ENCODE results near the gene CILP2.

CILP2 gene, protein sequence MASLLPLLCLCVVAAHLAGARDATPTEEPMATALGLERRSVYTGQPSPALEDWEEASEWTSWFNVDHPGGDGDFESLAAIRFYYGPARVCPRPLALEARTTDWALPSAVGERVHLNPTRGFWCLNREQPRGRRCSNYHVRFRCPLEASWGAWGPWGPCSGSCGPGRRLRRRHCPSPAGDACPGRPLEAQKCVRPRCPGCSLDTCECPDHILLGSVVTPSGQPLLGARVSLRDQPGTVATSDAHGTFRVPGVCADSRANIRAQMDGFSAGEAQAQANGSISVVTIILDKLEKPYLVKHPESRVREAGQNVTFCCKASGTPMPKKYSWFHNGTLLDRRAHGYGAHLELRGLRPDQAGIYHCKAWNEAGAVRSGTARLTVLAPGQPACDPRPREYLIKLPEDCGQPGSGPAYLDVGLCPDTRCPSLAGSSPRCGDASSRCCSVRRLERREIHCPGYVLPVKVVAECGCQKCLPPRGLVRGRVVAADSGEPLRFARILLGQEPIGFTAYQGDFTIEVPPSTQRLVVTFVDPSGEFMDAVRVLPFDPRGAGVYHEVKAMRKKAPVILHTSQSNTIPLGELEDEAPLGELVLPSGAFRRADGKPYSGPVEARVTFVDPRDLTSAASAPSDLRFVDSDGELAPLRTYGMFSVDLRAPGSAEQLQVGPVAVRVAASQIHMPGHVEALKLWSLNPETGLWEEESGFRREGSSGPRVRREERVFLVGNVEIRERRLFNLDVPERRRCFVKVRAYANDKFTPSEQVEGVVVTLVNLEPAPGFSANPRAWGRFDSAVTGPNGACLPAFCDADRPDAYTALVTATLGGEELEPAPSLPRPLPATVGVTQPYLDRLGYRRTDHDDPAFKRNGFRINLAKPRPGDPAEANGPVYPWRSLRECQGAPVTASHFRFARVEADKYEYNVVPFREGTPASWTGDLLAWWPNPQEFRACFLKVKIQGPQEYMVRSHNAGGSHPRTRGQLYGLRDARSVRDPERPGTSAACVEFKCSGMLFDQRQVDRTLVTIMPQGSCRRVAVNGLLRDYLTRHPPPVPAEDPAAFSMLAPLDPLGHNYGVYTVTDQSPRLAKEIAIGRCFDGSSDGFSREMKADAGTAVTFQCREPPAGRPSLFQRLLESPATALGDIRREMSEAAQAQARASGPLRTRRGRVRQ

DNA sequence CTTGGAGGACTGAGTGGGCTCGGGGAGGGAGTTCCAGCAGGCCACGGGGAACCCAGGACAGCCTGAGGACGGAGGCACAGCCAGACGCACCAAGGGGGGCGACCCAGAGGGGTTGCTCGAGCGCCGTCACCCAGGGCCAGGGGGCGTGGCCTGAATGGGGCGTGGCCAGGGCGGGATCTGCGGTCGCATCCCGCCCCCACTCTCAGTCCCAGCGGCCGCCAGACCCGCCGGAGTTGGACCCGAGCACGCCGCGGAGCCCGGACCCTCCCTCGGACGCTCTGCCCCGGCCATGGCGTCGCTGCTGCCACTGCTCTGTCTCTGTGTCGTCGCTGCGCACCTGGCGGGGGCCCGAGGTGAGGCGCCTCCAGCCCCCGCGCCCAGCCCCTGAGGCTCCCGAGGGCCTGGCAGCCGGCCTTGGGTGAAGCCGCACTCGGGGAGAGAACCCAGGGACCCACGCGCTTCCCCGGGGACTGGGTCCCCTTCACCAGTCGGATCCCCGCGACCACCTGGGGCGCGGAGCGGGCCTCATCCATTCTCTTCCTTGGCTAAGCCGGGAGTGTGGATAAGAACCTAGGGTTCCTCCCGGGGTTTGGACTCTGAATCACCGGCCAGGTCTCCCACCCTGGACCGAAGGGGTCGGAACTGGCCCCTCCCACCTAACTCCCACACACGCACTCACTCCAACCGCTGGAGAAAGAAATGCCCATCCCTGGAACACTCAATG lies at the start of gene CILP2:
CILP2 (plus strand) TSS at position 205 of the 724 bp plus-strand sequence; CDS start at position 290, 85 bp downstream.
- DNase-seq (ENCODE audit: low read depth): no peak
- peak within 1 kb of the TSS; percentile 34 for H3K4me3 ChIP-seq (ENCODE audit: low read depth, low read length)

DNA sequence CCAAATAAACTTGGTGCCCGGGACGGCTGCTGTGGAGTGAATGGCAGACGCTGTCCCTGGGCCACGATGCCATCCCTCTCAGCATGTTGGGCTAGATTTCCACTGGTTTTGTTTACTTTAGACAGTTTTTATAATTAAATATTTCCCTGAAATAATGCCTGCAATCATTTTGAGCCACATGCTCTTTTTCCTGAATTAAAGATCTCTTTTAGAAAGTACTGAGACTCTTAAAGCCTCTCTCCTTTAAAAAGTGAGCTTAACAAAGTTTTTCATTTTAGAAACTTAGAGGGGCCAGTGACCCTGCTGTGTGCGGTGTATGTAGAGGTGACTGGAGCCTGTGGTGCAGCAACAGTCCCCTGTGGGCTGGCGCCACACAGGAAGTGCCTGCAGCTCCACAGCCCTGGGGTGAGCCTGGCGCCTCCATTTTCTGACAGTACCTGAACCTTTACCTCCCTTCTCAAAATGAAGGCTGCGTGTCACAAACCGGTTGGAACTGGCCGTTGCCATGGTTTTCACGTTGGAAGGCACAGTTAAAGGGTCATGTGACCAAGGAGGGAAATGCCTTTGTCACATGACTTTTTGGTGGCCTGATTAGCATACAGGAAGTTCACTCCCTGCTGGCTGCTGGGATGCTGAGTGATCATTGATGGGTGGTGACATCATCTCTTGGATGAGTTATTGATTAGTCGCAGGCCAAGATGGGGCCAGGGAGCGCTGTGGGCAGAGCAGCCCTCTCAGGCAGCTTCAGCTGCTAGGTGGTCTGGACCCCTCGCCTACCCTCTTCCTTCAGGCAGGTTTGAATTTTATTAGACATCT lies 49.0 kb upstream of the CILP2 start:
- no peak overlapping the region for H3K4me3 ChIP-seq (ENCODE audit: low read depth, low read length)

DNA sequence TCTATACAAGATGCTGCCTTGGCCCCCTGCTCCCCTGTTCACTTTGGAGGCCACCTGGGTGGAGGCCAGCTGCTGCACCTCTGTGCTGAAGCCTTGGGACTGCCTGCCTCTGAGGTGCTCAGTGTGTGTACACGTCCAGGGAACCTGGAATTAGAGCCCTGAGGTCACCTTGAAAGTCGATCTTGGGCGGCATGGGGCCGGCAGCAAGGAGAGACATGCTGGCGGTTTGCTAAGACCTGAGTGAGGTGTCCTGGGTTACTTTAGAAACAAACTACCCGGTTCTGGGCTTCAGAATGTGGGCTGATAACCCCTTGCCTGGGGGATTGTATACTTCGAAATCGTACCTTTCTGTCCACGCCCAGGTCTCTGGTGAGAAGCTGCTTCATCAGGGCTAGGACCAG lies 48.3 kb upstream of the CILP2 start:
- H3K4me3 ChIP-seq (ENCODE audit: low read depth, low read length): no peak overlapping the region
- DNase-seq (ENCODE audit: low read depth): no peak

More for the DNA sequence above, 49.0 kb upstream of the CILP2 start:
- peak; percentile 79 for DNase-seq (ENCODE audit: low read depth)

DNA sequence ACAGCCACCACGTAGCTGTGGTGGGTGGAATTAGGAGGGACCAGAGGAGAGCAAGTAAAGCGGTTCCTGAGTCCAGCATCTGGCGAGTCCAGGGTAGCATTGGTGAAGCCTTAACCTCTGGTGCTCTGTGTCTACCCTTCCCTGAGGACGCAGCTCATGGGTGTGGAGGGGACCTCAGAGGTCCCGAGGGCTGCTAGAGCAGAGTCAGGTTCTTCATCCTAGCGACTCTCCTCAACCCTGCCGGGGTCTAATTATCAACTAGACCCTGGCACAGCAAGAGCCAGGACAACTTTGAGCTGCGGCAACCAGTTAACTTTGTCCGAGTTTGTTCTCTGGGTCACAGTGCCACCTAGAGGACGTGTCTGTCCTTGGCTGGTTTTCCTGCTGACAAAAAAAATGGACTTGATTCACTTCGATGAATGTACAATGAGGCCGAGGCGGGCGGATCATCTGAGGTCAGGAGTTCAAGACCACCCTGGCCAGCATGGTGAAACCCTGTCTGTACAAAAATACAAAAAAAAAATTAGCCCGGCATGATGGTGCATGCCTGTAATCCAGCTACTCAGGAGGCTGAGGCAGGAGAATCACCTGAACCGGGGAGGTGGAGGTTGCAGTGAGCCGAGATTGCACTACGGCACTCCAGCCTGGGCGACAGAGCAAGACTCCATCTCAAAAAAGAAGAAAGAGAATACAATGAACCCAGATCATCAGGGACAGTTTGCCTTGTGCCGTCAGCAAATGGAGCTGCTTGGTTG lies 47.7 kb upstream of the CILP2 start:
- H3K4me3 ChIP-seq (ENCODE audit: low read depth, low read length): no peak overlapping the region

DNA sequence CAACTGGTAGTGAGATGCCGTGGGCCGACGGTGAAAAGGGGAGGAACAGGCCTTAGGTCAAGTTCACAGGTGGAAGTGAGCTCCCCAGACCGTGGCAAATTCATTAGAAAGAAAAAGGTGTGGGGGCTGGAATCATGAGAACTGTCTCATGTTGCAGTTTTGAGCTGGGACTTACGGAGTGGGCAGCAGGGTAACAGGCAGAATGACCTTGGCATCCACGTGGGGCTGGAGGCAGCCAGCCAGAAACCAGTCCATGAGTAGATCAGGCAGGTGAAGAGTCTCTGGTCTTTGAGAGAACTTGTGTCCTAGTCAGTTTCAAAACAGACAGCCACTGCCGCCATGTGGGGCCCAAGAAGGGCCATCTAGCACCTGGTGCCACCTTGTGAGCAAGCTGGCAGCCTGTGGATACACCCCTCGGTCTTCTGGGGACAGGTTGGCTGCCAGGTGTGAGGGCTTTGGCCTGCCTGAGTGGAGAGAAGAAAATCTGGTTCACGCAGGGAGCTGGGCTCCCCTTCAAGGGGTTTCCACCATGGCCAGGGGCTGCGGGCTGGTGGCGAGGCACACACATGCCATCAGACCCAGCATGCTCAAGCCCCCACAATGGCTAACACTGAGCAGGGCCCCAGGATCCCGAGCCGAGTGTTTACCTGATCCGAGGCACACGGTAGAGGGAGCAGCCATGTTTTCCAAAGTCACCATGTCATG lies 46.6 kb upstream of the CILP2 start:
- no peak for DNase-seq (ENCODE audit: low read depth)
- H3K4me3 ChIP-seq (ENCODE audit: low read depth, low read length): no peak overlapping the region

More for the DNA sequence above, 47.7 kb upstream of the CILP2 start:
- DNase-seq (ENCODE audit: low read depth): peak; percentile 36

DNA sequence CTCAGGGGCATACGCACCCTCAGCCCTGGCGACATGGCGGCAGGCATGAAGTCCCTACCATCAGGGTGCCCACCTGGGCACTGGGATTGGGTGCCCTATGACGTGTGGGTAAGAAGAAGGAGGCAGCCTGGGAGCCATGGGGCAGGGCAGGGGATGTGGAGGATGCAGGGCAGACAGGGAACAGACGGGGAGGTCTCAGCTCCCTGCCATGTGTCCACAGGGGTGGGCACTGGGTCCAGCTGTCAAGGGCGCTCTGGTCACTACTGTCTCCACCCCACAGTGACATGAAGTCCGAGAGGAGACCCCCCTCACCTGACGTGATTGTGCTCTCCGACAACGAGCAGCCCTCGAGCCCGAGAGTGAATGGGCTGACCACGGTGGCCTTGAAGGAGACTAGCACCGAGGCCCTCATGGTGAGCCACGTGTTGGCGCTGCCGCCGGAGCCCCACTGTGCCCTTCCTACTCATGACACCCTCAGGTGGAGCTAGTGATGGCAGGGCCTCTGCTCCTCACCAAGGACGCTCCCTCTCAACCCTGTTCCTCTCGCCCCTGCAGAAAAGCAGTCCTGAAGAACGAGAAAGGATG lies 45.9 kb upstream of the CILP2 start:
- no peak overlapping the region for H3K4me3 ChIP-seq (ENCODE audit: low read depth, low read length)
- DNase-seq (ENCODE audit: low read depth): no peak

DNA sequence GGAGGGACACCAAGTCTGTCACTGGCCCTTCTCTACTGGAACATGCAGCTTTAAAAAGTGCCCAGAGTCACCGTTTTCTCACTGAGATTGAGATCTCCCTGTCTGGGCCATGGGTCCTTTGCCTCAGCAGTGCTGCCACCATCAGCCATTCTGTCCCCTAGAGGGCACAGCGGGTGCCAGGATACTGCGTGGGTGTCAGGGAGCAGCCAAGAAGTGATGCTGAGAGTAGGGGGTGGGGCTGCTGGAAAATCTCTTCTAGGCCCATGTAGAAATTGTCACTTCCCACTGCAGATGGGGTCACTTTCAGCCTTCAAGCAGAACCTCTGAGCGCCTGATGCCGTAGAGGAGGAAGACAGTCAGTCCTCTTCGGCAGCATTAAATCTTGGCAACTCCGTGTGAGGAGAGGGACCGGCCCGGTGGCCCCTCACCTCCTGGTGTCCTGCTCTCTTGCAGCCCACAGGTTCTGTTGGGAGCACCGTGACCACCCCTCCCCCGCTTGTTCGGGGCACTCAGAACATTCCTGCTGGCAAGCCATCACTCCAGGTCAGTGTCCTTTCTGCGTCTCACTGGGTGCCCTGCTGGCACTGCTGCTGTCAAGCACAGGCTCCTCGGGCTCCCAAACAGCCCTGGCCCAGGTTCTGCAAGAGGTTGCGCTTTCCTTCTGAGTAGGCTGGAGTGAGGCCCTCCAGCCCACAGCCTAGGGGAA lies 44.1 kb upstream of the CILP2 start:
- DNase-seq (ENCODE audit: low read depth): no peak
- no peak overlapping the region for H3K4me3 ChIP-seq (ENCODE audit: low read depth, low read length)

DNA sequence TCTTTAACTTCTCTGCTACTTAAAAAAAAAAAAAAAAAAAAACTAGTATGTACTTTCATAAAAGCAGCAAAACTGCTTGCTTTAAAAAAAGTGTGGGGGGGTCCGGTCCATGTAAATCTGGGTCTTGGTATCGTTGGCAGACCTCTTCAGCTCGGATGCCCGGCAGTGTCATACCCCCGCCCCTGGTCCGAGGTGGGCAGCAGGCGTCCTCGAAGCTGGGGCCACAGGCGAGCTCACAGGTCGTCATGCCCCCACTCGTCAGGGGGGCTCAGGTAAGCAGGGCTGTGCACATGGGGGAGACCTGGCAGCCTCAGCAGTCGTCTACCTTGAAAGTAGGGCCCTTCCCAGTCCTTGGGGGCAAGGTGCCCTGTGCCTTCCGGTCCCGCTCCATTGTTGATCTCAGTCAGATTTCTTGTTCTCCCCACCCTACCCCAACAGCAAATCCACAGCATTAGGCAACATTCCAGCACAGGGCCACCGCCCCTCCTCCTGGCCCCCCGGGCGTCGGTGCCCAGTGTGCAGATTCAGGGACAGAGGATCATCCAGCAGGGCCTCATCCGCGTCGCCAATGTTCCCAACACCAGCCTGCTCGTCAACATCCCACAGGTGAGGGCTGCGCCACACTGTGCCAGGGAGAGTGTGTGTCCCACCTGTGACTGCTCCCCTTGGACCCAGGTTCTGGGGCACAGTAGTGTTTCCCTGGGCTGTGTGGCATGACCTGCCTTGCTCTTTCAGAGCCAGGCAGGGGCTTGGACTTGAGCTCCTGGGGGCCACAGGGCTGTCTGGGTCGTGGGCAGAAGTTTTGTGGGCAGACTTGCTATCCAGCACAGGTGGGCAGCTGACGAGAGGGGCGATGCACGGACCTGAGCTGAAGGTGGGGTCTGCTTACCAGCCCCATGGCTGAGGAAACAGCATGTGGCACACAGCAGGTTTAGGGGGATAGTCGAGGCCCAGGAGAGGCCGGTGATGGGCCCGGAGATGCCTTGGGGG lies 42.2 kb upstream of the CILP2 start:
- DNase-seq (ENCODE audit: low read depth): no peak
- H3K4me3 ChIP-seq (ENCODE audit: low read depth, low read length): no peak overlapping the region

DNA sequence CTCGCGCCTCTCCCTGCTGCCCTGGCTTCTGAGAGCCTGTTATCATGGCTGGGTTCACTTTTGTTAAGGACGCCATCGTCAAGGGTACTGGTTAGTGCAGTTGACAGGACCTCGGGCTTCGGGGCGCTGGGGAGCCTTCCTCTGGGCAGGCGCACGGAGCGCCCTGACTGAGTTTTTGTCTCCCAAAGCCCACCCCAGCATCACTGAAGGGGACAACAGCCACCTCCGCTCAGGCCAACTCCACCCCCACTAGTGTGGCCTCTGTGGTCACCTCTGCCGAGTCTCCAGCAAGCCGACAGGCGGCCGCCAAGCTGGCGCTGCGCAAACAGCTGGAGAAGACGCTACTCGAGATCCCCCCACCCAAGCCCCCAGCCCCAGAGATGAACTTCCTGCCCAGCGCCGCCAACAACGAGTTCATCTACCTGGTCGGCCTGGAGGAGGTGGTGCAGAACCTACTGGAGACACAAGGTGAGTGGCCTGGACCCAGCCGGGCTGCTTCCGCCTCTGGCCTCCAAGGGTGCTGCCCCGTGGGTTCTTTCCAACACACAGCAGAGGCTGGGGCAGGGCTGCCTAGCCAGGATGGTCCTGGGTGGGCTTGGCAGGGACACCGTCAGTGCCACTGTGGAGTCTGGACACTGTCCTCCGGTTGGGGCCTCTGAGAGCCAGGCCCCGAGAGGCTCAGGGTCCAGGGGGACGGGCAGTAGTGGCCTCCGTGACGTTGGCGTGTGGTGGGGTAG lies 39.6 kb upstream of the CILP2 start:
- DNase-seq (ENCODE audit: low read depth): no peak
- no peak overlapping the region for H3K4me3 ChIP-seq (ENCODE audit: low read depth, low read length)

DNA sequence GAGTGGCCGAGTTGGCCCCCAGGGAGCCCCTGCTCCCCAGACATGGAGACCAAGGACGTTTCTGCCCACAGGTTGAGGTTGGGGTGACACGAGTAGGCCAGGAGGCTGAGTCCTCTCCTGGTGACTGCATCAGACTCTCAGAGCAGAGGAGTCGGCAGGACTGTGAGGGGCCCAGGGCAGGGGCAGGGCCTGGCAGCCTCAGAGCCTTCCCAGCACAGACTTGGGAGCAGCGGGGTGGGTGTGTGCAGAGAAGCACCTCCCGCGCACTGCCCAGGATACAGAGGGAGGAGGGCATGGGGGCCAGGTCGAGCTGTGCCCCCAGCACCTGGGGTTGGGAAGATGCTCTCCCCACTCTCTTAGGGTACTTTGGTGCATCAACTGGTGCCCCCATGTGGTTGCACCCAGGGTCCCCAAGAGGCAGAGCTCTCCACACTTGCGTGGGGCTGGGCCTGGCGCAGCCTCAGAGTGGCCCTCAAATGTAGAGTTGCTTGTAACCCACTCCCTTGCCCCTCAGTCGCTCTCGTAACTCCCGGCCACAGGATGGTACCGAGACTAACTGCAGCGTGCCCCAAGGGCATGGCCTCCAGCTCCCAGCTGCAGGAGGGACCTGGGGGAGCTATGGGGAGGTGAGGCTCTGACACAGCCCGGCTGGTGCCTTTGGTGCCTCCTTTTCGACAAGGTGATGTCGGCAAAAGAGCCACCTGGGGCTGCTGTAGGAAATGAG lies 38.6 kb upstream of the CILP2 start:
- no peak overlapping the region for H3K4me3 ChIP-seq (ENCODE audit: low read depth, low read length)
- DNase-seq (ENCODE audit: low read depth): no peak

DNA sequence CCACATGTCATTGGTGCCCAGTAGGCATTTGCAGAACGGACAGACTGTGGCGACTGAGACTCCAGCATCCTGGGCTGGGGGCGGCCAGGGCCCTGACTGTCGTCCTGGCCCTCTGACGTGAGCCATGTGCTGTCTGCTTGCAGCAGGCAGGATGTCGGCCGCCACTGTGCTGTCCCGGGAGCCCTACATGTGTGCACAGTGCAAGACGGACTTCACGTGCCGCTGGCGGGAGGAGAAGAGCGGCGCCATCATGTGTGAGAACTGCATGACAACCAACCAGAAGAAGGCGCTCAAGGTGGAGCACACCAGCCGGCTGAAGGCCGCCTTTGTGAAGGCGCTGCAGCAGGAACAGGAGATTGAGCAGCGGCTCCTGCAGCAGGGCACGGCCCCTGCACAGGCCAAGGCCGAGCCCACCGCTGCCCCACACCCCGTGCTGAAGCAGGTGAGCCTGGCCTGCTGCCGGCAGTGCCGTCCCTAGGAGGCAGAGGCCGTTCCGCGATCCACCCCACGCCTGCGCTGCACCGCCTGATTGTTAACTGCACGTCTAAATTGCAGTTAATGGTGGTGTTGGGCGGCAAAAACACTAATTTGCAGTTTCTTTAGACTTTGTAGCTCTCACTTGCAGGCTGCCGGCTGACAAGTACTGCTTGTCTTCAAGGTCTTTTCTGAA lies 37.0 kb upstream of the CILP2 start:
- H3K4me3 ChIP-seq (ENCODE audit: low read depth, low read length): no peak overlapping the region
- no peak for DNase-seq (ENCODE audit: low read depth)

DNA sequence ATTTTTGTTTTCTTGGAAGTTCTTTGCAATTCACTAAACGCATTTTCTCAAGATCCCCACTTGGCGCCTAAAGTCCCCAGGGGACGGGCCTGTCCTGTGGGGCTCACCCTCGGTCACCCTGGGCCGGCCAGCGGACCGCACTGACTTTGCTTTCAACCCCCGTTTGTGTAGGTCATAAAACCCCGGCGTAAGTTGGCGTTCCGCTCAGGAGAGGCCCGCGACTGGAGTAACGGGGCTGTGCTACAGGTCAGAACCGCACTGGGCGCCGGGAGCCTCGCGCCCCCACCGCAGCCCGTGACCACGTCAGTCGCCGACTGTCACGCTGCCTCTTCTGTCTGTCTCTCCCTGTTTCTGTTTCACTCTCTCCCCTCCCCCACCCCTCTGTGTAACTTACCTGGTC lies 36.3 kb upstream of the CILP2 start:
- DNase-seq (ENCODE audit: low read depth): no peak
- no peak overlapping the region for H3K4me3 ChIP-seq (ENCODE audit: low read depth, low read length)

DNA sequence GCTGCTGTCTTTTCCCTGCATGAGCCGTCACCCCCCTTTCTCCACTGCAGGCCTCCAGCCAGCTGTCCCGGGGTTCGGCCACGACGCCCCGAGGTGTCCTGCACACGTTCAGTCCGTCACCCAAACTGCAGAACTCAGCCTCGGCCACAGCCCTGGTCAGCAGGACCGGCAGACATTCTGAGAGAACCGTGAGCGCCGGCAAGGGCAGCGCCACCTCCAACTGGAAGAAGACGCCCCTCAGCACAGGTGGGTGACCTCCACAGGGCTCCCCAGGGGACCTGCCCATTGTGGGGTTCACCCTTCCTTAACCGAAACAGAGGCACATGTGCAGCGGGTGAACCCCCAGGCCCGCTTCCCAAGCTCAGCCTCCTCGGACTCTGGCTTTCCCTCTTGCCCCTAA lies 35.8 kb upstream of the CILP2 start:
- no peak overlapping the region for H3K4me3 ChIP-seq (ENCODE audit: low read depth, low read length)
- no peak for DNase-seq (ENCODE audit: low read depth)

Measured in skeletal muscle cell (primary cell).